SU-DHL-6 (cell line): ENCODE results near the gene CARMIL3.

Experiments
- H2AFZ ChIP-seq: fragments of 200-600 bp; sonication (generic); 2 replicates; pipeline ENCODE4 v1.6.1; 2014; ENCODE audit warnings: low read depth, mild to moderate bottlenecking, moderate library complexity, mixed read lengths, antibody characterized with exemption, low read length; ENCODE audit not compliant: severe bottlenecking
- H3F3A ChIP-seq: fragments of 200-600 bp; shearing (Covaris generic); 2 replicates; pipeline ENCODE4 v1.6.0; 2016; ENCODE audit warnings: antibody characterized with exemption, mild to moderate bottlenecking; ENCODE audit not compliant: insufficient read depth
- H3K27ac ChIP-seq: fragments of 200-600 bp; sonication (generic); 2 replicates; pipeline ENCODE4 v1.5.1; 2016; ENCODE audit warnings: low read depth, mild to moderate bottlenecking, low read length, moderate library complexity, mixed read lengths
- H3K27me3 ChIP-seq: fragments of 200-600 bp; sonication (generic), shearing (Covaris generic); 2 replicates; pipeline ENCODE4 v1.6.0; 2014; ENCODE audit warnings: mild to moderate bottlenecking, low read length
- H3K36me3 ChIP-seq: fragments of 200-600 bp; sonication (generic); 2 replicates; pipeline ENCODE4 v1.6.1; 2014; ENCODE audit warnings: mild to moderate bottlenecking, low read length, mixed read lengths
- H3K4me2 ChIP-seq: fragments of 300-600, 200-600 bp; shearing (Covaris generic), sonication (generic); 2 replicates; pipeline ENCODE4 v1.6.0; 2014; ENCODE audit warnings: low read length, low read depth, mild to moderate bottlenecking; ENCODE audit not compliant: poor library complexity, severe bottlenecking
- H3K4me3 ChIP-seq: fragments of 200-600 bp; sonication (generic); 2 replicates; pipeline ENCODE4 v1.5.1; 2014; ENCODE audit warnings: antibody characterized with exemption, low read length, mild to moderate bottlenecking, mixed read lengths; ENCODE audit not compliant: insufficient read depth, poor library complexity, severe bottlenecking
- H3K79me2 ChIP-seq: fragments of 200-600 bp; sonication (generic); 2 replicates; pipeline ENCODE4 v1.6.1; 2014; ENCODE audit warnings: mild to moderate bottlenecking, low read length, moderate library complexity; ENCODE audit not compliant: insufficient read depth
- H3K9ac ChIP-seq: fragments of 200-600 bp; sonication (generic); 2 replicates; pipeline ENCODE4 v1.7.0; 2014; ENCODE audit warnings: mild to moderate bottlenecking, low read length
- H3K9me2 ChIP-seq: fragments of 200-600 bp; sonication (generic); replicated peaks from 2 replicates; pipeline ENCODE4 v1.6.1; 2014; ENCODE audit warnings: low read length; ENCODE audit not compliant: insufficient read depth
- H3K9me3 ChIP-seq: fragments of 200-600 bp; sonication (generic); 2 replicates; pipeline ENCODE4 v1.6.1; 2014; ENCODE audit warnings: low read length, mixed read lengths; ENCODE audit not compliant: insufficient read depth
- H4K20me1 ChIP-seq: fragments of 200-600 bp; sonication (generic); 2 replicates; pipeline ENCODE4 v1.6.1; 2014; ENCODE audit warnings: low read depth, mild to moderate bottlenecking, antibody characterized with exemption, low read length, moderate library complexity, mixed read lengths
- EZH2phosphoT487 ChIP-seq: fragments of 200-600 bp; sonication (generic), shearing (Covaris generic); conservative IDR thresholded peaks from 2 replicates; pipeline ENCODE4 v1.6.1; 2018; ENCODE audit warnings: mild to moderate bottlenecking, antibody characterized with exemption, low read length, moderate library complexity, mixed read lengths
- TF ChIP-seq, protein P1 (sequence below): fragments of 200-600 bp; sonication (generic); IDR thresholded peaks from one replicate; pipeline ENCODE4 v1.5.1; 2017; ENCODE audit warnings: antibody characterized with exemption, mild to moderate bottlenecking, low read length, moderate library complexity; ENCODE audit not compliant: insufficient read depth, poor library complexity, severe bottlenecking

Gene CARMIL3

DNA sequence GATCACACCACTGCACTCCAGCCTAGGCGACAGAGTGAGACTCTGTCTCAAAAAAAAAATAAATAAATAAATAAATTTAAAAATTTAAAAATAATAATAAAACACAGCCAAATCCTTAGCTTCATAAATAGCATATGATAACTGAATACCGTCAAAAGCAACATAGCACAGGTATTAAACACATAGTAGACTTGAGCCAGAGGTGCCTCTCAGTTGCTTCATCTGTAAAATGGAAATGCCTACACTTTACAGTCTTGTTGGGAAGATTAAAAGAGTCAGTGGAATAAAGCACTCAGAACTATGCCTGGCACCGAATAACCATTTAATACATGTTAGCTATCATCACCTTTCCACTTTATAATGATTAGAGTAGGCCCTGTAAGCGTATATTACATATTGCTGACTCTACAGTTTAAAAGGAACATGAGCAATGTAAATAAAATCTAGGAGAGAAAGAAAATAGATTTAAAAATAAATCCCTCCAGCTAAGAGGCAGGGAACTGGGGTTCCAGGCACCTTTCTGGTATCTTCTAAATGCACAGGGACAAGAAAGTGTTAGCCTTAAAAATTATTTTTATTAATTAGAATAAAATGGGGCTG is 55.0 kb downstream of the CARMIL3 start:
- H3K79me2 ChIP-seq = no peaks in the 10 kb centered on the region
- no peak overlapping the region for H2AFZ ChIP-seq
- H3K9me2 ChIP-seq = no peaks in the 10 kb centered on the region
- H4K20me1 ChIP-seq = no peaks in the 10 kb centered on the region
- H3K9ac ChIP-seq = no peak overlapping the region
- no peak overlapping the region for H3K4me2 ChIP-seq
- H3K9me3 ChIP-seq = no peaks in the 10 kb centered on the region
- H3F3A ChIP-seq = peaks cover 16% of the 10 kb centered on the region; the same call in 1 of the 2 replicates
- no peak overlapping the region for H3K4me3 ChIP-seq
- H3K27ac ChIP-seq = no peak overlapping the region
- no peaks in the 10 kb centered on the region for H3K27me3 ChIP-seq
- H3K36me3 ChIP-seq = peaks cover 4% of the 10 kb centered on the region; the same call in 1 of the 2 replicates
- TF ChIP-seq EZH2phosphoT487 = no peak
- TF ChIP-seq, protein P1, sequence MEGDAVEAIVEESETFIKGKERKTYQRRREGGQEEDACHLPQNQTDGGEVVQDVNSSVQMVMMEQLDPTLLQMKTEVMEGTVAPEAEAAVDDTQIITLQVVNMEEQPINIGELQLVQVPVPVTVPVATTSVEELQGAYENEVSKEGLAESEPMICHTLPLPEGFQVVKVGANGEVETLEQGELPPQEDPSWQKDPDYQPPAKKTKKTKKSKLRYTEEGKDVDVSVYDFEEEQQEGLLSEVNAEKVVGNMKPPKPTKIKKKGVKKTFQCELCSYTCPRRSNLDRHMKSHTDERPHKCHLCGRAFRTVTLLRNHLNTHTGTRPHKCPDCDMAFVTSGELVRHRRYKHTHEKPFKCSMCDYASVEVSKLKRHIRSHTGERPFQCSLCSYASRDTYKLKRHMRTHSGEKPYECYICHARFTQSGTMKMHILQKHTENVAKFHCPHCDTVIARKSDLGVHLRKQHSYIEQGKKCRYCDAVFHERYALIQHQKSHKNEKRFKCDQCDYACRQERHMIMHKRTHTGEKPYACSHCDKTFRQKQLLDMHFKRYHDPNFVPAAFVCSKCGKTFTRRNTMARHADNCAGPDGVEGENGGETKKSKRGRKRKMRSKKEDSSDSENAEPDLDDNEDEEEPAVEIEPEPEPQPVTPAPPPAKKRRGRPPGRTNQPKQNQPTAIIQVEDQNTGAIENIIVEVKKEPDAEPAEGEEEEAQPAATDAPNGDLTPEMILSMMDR = no peak

DNA sequence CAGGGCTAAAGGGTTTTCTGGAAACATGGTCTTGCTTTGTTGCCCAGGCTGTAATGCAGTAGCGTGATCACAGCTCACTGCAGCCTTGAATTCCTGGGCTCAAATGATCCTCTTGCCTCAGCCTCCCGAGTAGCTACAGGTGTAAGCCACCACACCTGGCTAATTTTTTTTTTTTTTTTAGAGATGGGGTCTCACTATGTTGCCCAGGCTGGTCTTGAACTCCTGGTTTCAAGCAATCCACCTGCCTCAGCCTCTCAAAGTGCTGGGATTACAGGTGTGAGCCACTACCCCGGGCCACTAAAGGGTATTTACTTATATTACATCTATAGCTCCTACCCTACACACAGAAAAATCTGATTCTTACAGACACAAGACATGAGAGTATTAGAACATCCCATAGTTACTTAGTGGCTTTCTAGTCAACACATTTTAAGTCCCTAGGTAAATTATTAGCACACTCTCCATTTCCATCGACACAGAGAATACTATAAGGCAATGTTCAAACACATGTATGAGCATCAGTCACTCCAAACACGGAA is 56.6 kb downstream of the CARMIL3 start:
- peak overlapping the region; percentile 22; the same call in 1 of the 2 replicates for H3K9ac ChIP-seq
- no peaks in the 10 kb centered on the region for H3K9me2 ChIP-seq
- peak overlapping the region; percentile 37 for H2AFZ ChIP-seq

DNA sequence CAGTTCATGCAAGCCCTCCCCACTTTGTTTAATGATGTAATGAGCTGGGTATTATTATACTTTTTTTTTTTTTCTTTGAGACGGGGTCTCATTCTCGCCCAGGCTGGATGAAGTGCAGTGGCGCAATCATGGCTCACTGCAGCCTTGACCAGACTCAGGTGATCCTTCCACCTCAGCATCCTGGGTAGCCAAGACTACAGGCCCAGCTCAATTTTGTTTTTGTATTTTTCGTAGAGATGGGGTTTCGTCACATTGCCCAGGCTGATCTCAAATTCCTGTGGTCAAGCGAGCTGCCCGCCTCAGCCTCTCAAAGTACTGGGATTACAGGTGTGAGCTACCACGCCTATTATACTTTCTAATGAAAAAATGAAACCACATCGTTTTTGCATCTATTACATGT is 58.3 kb downstream of the CARMIL3 start:
- H3K36me3 ChIP-seq = no peaks in the 10 kb centered on the region
- peaks cover 16% of the 10 kb centered on the region; the same call in 1 of the 2 replicates for H3F3A ChIP-seq
- no peak overlapping the region for H3K27ac ChIP-seq
- no peaks in the 10 kb centered on the region for H3K27me3 ChIP-seq
- H3K4me2 ChIP-seq = no peak overlapping the region
- no peaks in the 10 kb centered on the region; the same call in 1 of the 2 replicates for H3K79me2 ChIP-seq
- TF ChIP-seq EZH2phosphoT487 = no peak
- TF ChIP-seq, protein P1 = no peak
- H3K9me2 ChIP-seq = no peaks in the 10 kb centered on the region
- no peak overlapping the region for H3K4me3 ChIP-seq
- no peaks in the 10 kb centered on the region for H3K9me3 ChIP-seq
- no peak overlapping the region for H2AFZ ChIP-seq
- H3K9ac ChIP-seq = no peak overlapping the region
- H4K20me1 ChIP-seq = no peaks in the 10 kb centered on the region

More for the DNA sequence above, 56.6 kb downstream of the CARMIL3 start:
- Histone ChIP-seq H3K9me3 (no peaks in the 10 kb centered on the region), H3K4me3 (no peak overlapping the region), H4K20me1 (no peaks in the 10 kb centered on the region), H3K4me2 (peak overlapping the region; percentile 18), H3K27ac (no peak overlapping the region), H3K27me3 (no peaks in the 10 kb centered on the region), H3K79me2 (no peaks in the 10 kb centered on the region; the same call in 1 of the 2 replicates), H3F3A (peaks cover 16% of the 10 kb centered on the region; the same call in 1 of the 2 replicates), H3K36me3 (peaks cover 4% of the 10 kb centered on the region; the same call in 1 of the 2 replicates)
- no peak for TF ChIP-seq EZH2phosphoT487
- TF ChIP-seq, protein P1 = no peak
